ENCODE measurements around the gene IL9.

DNA sequence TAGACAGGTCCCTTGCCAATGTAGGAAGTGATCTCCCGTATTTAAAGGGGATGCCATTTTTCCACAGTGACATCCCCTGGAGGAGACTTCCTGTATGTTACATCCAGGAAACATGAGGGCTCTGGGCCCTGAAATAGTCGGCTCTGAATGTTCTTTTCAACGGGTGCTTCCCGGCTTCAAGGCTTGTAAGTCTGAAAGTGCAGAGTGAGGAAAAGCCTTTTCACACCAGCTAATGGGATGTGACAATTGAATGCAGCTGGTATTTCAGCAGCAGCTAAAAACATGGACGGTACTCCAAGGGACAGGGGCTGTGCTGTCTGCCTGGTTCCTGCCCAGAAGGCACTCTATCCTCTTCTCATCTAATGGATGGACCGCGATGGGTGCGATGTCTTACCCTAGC is 1.4 kb downstream of the IL9 start:
- TF ChIP-seq, protein P1, sequence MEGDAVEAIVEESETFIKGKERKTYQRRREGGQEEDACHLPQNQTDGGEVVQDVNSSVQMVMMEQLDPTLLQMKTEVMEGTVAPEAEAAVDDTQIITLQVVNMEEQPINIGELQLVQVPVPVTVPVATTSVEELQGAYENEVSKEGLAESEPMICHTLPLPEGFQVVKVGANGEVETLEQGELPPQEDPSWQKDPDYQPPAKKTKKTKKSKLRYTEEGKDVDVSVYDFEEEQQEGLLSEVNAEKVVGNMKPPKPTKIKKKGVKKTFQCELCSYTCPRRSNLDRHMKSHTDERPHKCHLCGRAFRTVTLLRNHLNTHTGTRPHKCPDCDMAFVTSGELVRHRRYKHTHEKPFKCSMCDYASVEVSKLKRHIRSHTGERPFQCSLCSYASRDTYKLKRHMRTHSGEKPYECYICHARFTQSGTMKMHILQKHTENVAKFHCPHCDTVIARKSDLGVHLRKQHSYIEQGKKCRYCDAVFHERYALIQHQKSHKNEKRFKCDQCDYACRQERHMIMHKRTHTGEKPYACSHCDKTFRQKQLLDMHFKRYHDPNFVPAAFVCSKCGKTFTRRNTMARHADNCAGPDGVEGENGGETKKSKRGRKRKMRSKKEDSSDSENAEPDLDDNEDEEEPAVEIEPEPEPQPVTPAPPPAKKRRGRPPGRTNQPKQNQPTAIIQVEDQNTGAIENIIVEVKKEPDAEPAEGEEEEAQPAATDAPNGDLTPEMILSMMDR (IDR thresholded peaks at IDR 0.05; ENCODE audit: insufficient read depth, low read length, poor library complexity, severe bottlenecking), result no peak
- no peak for TF ChIP-seq EZH2phosphoT487 (conservative IDR thresholded peaks at IDR 0.05; ENCODE audit: low read length)
